H9 (cell line): Measurements from ENCODE around the gene DHODH. TPM values are rescaled to one million over a fixed set of nuclear protein-coding genes. Genes with fewer than 3 reads are reported as not detected.
A peak's percentile ranks its signal among the peaks of the same experiment; 100 is the strongest.

Source experiments
- DNase-seq: peaks from one replicate; pipeline ENCODE4 v3.0.0-alpha.2; 2017
- H2AFZ ChIP-seq: one replicate; pipeline ENCODE4 v1.6.1; 2013; ENCODE audit warnings: mild to moderate bottlenecking, low read length, control low read depth, moderate library complexity
- H2AK5ac ChIP-seq: 2 replicates; pipeline ENCODE4 v1.6.1; 2013; ENCODE audit warnings: low read length, control low read depth, mixed read lengths; ENCODE audit not compliant: insufficient read length
- H2BK120ac ChIP-seq: one replicate; pipeline ENCODE4 v1.6.1; 2013; ENCODE audit warnings: low read depth, mild to moderate bottlenecking, low read length, control low read depth, inconsistent platforms; ENCODE audit not compliant: poor library complexity, severe bottlenecking
- H2BK12ac ChIP-seq: 2 replicates; pipeline ENCODE4 v1.6.1; 2013; ENCODE audit warnings: low read length, control low read depth, mixed read lengths, low read depth; ENCODE audit not compliant: insufficient read length
- H2BK15ac ChIP-seq: 2 replicates; pipeline ENCODE4 v1.6.1; 2013; ENCODE audit warnings: low read depth, low read length, control low read depth
- H2BK20ac ChIP-seq: one replicate; pipeline ENCODE4 v1.6.1; 2013; ENCODE audit warnings: low read depth, mild to moderate bottlenecking, low read length, control low read depth, inconsistent platforms; ENCODE audit not compliant: poor library complexity, severe bottlenecking
- H2BK5ac ChIP-seq: 2 replicates; pipeline ENCODE4 v1.6.1; 2013; ENCODE audit warnings: low read length, control low read depth, mixed read lengths; ENCODE audit not compliant: insufficient read length
- H3K14ac ChIP-seq: 2 replicates; pipeline ENCODE4 v1.6.1; 2013; ENCODE audit warnings: low read length, control low read depth; ENCODE audit not compliant: insufficient read depth
- H3K18ac ChIP-seq: 2 replicates; pipeline ENCODE4 v1.6.1; 2013; ENCODE audit warnings: low read depth, mild to moderate bottlenecking, mixed read lengths, low read length, control low read depth; ENCODE audit not compliant: insufficient read length
- H3K23ac ChIP-seq: 2 replicates; pipeline ENCODE4 v1.6.1; 2013; ENCODE audit warnings: low read length, control low read depth, mixed read lengths, low read depth; ENCODE audit not compliant: insufficient read length
- H3K23me2 ChIP-seq: 2 replicates; pipeline ENCODE4 v1.6.1; 2013; ENCODE audit warnings: low read depth, mild to moderate bottlenecking, mixed read lengths, low read length, control low read depth; ENCODE audit not compliant: insufficient read length, poor library complexity, severe bottlenecking
- H3K27ac ChIP-seq: 2 replicates; pipeline ENCODE4 v1.5.1; 2013; ENCODE audit warnings: low read length, control low read depth, mixed read lengths, low read depth; ENCODE audit not compliant: insufficient read length
- H3K27me3 ChIP-seq: 2 replicates; pipeline ENCODE4 v1.6.1; 2013; ENCODE audit warnings: low read length, control low read depth, inconsistent platforms; ENCODE audit not compliant: insufficient read depth
- H3K4ac ChIP-seq: 2 replicates; pipeline ENCODE4 v1.6.1; 2013; ENCODE audit warnings: low read depth, mild to moderate bottlenecking, control low read depth, inconsistent platforms, low read length, moderate library complexity
- H3K4me1 ChIP-seq: 2 replicates; pipeline ENCODE4 v1.6.1; 2013; ENCODE audit warnings: low read length, control low read depth, inconsistent platforms; ENCODE audit not compliant: insufficient read depth
- H3K4me2 ChIP-seq: 2 replicates; pipeline ENCODE4 v1.6.1; 2013; ENCODE audit warnings: low read length, control low read depth, mixed read lengths; ENCODE audit not compliant: insufficient read length, insufficient read depth
- H3K56ac ChIP-seq: 2 replicates; pipeline ENCODE4 v1.6.1; 2013; ENCODE audit warnings: low read depth, mild to moderate bottlenecking, mixed read lengths, low read length, control low read depth; ENCODE audit not compliant: insufficient read length
- H3K79me1 ChIP-seq: 2 replicates; pipeline ENCODE4 v1.6.1; 2013; ENCODE audit warnings: low read depth, mild to moderate bottlenecking, moderate library complexity, low read length, control low read depth, inconsistent platforms; ENCODE audit not compliant: insufficient read depth, poor library complexity, severe bottlenecking
- H3K79me2 ChIP-seq: 2 replicates; pipeline ENCODE4 v1.6.1; 2013; ENCODE audit warnings: low read length, control low read depth, inconsistent platforms; ENCODE audit not compliant: insufficient read depth
- H3K9ac ChIP-seq: 2 replicates; pipeline ENCODE4 v1.6.1; 2013; ENCODE audit warnings: low read length, control low read depth, mixed read lengths; ENCODE audit not compliant: insufficient read length; ENCODE audit errors: extremely low read depth
- H3K9me3 ChIP-seq: one replicate; pipeline ENCODE4 v1.6.1; 2013; ENCODE audit warnings: low read depth, low read length, inconsistent platforms; ENCODE audit not compliant: control insufficient read depth
- H3T11ph ChIP-seq: one replicate; pipeline ENCODE4 v1.6.1; 2013; ENCODE audit warnings: mild to moderate bottlenecking, low read length, control low read depth, inconsistent platforms
- H4K20me1 ChIP-seq: one replicate; pipeline ENCODE4 v1.6.1; 2013; ENCODE audit not compliant: control insufficient read depth, insufficient read length, insufficient read depth
- H4K5ac ChIP-seq: 2 replicates; pipeline ENCODE4 v1.6.1; 2013; ENCODE audit warnings: low read depth, mild to moderate bottlenecking, mixed read lengths, low read length, control low read depth; ENCODE audit not compliant: insufficient read length
- H4K8ac ChIP-seq: replicated peaks from 2 replicates; pipeline ENCODE4 v1.6.1; 2013; ENCODE audit warnings: low read length, control low read depth, mixed read lengths, low read depth; ENCODE audit not compliant: insufficient read length
- H4K91ac ChIP-seq: 2 replicates; pipeline ENCODE4 v1.6.1; 2013; ENCODE audit warnings: low read depth, mild to moderate bottlenecking, moderate library complexity, mixed read lengths, low read length, control low read depth; ENCODE audit not compliant: insufficient read length
- H3K27ac Mint-ChIP-seq, 3 experiments: 2 replicates in 2 of 3; 3 replicates in 1 of 3; pipeline ENCODE4 v1.8.0; 2020 to 2021; ENCODE audit warnings: mixed read lengths in 3 of 3, mild to moderate bottlenecking in 1 of 3, moderate library complexity in 1 of 3
- H3K27me3 Mint-ChIP-seq: 2 replicates; pipeline ENCODE4 v1.8.0; 2021; ENCODE audit warnings: low read depth, mild to moderate bottlenecking, moderate library complexity, mixed read lengths
- H3K36me3 Mint-ChIP-seq, 3 experiments: 2 replicates in 2 of 3; 3 replicates in 1 of 3; pipeline ENCODE4 v1.8.0; 2020 to 2021; ENCODE audit warnings: low read depth in 3 of 3, mixed read lengths in 3 of 3; ENCODE audit not compliant: insufficient read depth in 1 of 3
- H3K4me1 Mint-ChIP-seq, 2 experiments: 2 replicates each; pipeline ENCODE4 v1.8.0; 2020; ENCODE audit warnings: mixed read lengths in 2 of 2
- H3K4me3 Mint-ChIP-seq, 2 experiments: 2 replicates in 1 of 2; 3 replicates in 1 of 2; pipeline ENCODE4 v1.8.0; 2020 to 2021; ENCODE audit warnings: mild to moderate bottlenecking in 2 of 2, mixed read lengths in 2 of 2, moderate library complexity in 1 of 2
- H3K9me3 Mint-ChIP-seq, 2 experiments: 2 replicates in 1 of 2; 3 replicates in 1 of 2; pipeline ENCODE4 v1.8.0; 2020; ENCODE audit warnings: mild to moderate bottlenecking in 2 of 2, mixed read lengths in 2 of 2, moderate library complexity in 1 of 2
- CTCF ChIP-seq: fragments of 200-600 bp; sonication (generic); conservative IDR thresholded peaks from 3 replicates; pipeline ENCODE4 v1.8.0; 2021; ENCODE audit warnings: antibody characterized with exemption, mild to moderate bottlenecking
- whole genome bisulfite sequencing: extraction: QIAGEN DNeasy Blood & Tissue Kit; methylation state at CpG from one replicate; pipeline ENCODE4 v1.1.7; 2013; ENCODE audit warnings: missing lambda C conversion rate, low lambda C conversion rate, mixed read lengths; ENCODE audit not compliant: insufficient read length; ENCODE audit errors: extremely low coverage; 5-methylcytosine and 5-hydroxymethylcytosine counted together
- long read RNA-seq: library from polyadenylated mRNA; unstranded; transcript quantifications from one replicate; pipeline ENCODE4 v2.0.0, GENCODE V29; 2020
- total RNA-seq: library from RNA; stranded (reverse); gene quantifications from 2 replicates; pipeline ENCODE4 v1.2.1, GENCODE V29; 2021

The DHODH gene
- total RNA-seq: 16.4 and 18.8 TPM in 2 replicates
- long read RNA-seq, transcript DHODH-201 (9 exons, 2,426 nt): major isoform, 84 of 103 reads
- long read RNA-seq, partial matches to known transcripts: 3 of 103 reads
- long read RNA-seq, other reads (novel, unspliced or antisense): 16 of 103 reads

- no peak within 1 kb of the TSS for H2BK15ac ChIP-seq
- H3K27ac ChIP-seq: no peak within 1 kb of the TSS
- H3K4me2 ChIP-seq: peak within 1 kb of the TSS; percentile 50
- no peak within 1 kb of the TSS for H3K56ac ChIP-seq
- H3K9ac ChIP-seq: peak within 1 kb of the TSS; percentile 91
- H3K79me1 ChIP-seq: no peaks in the 10 kb centered on the region
- H3K79me2 ChIP-seq: no peaks in the 10 kb centered on the region
- peaks cover 26% of the 10 kb centered on the region for H3K27me3 Mint-ChIP-seq
- H2AK5ac ChIP-seq: no peak within 1 kb of the TSS
- no peak within 1 kb of the TSS for H4K91ac ChIP-seq
- no peak within 1 kb of the TSS for H2BK20ac ChIP-seq
- H2AFZ ChIP-seq: no peak within 1 kb of the TSS
- peak; percentile 99 for DNase-seq
- no peaks in the 10 kb centered on the region for H3K27me3 ChIP-seq
- H3K18ac ChIP-seq: peak within 1 kb of the TSS; percentile 18
- no peak within 1 kb of the TSS for H4K5ac ChIP-seq
- peak within 1 kb of the TSS; percentile 71 to 98 (median 72); a peak in 5 of 7 replicates for H3K27ac Mint-ChIP-seq
- no peak within 1 kb of the TSS for H2BK5ac ChIP-seq
- TF ChIP-seq CTCF: no peak
- peaks cover under 1 to 9% (median 7%) of the 10 kb centered on the region in 3 experiments; a peak in 6 of 7 replicates for H3K36me3 Mint-ChIP-seq
- peaks cover 6% of the 10 kb centered on the region in 2 experiments; a peak in 3 of 4 replicates for H3K4me1 Mint-ChIP-seq
- H3K4ac ChIP-seq: no peak within 1 kb of the TSS
- no peak within 1 kb of the TSS for H3T11ph ChIP-seq
- peak within 1 kb of the TSS; percentile 14 for H3K14ac ChIP-seq
- H3K9me3 Mint-ChIP-seq: no peaks in the 10 kb centered on the region; a peak in 1 of 5 replicates
- H4K8ac ChIP-seq: no peak within 1 kb of the TSS
- no CpG with 5 or more reads among the region's 57 CpGs for WGBS
- peak within 1 kb of the TSS; percentile 84 to 97 for H3K4me3 Mint-ChIP-seq
- no peak within 1 kb of the TSS for H2BK120ac ChIP-seq
- H3K23ac ChIP-seq: no peak within 1 kb of the TSS
- H3K9me3 ChIP-seq: no peaks in the 10 kb centered on the region
- no peaks in the 10 kb centered on the region for H3K4me1 ChIP-seq
- no peaks in the 10 kb centered on the region for H3K23me2 ChIP-seq
- no peaks in the 10 kb centered on the region for H4K20me1 ChIP-seq
- no peak within 1 kb of the TSS for H2BK12ac ChIP-seq
Measured at GRCh38 chr16:72008424-72009216, at the start of gene DHODH. TSS of gene DHODH (plus strand) at chr16:72008744. CDS start at chr16:72008765, 21 bp downstream.
